Adrenal gland (tissue), 12 donors: ENCODE results near the gene SLC9C1. TPM values are rescaled to one million over a fixed set of nuclear protein-coding genes. Genes with fewer than 3 reads are reported as not detected.

Source experiments
- DNase-seq, 7 donors: peaks; one replicate each; pipeline ENCODE4 v3.0.0-alpha.2; 2019 to 2020
- H3K27ac ChIP-seq, 5 donors: fragments of 200-600 bp; sonication (generic) in 4 of 5; 1 replicate in 3 of 5; 2 replicates in 2 of 5; pipeline versions ENCODE4 v1.5.1 to v1.8.0; 2016 to 2020; ENCODE audit warnings: mild to moderate bottlenecking in 1 of 5
- H3K27me3 ChIP-seq: fragments of 200-600 bp; 2 replicates; pipeline ENCODE4 v1.8.0; 2021
- H3K36me3 ChIP-seq, 2 donors: fragments of 200-600 bp; replicated peaks in 1 of 2; 1 replicate in 1 of 2; 2 replicates in 1 of 2; pipeline versions ENCODE4 v1.5.1 to v1.8.0; 2018 to 2022
- H3K4me1 ChIP-seq, 2 donors: fragments of 200-600 bp; replicated peaks in 1 of 2; 1 replicate in 1 of 2; 2 replicates in 1 of 2; pipeline versions ENCODE4 v1.5.1 to v1.8.0; 2018 to 2021
- H3K4me3 ChIP-seq, 4 donors: fragments of 200-600 bp; sonication (generic) in 3 of 4; one replicate each; pipeline ENCODE4 v1.5.1; 2016 to 2018
- H3K9me3 ChIP-seq, 3 donors: fragments of 200-600 bp; sonication (generic) in 1 of 3; replicated peaks in 1 of 3; 1 replicate in 2 of 3; 2 replicates in 1 of 3; pipeline versions ENCODE4 v1.5.1 to v1.8.0; 2016 to 2021
- POLR2A ChIP-seq, 2 donors: fragments of 450-650 bp; IDR thresholded peaks; one replicate each; pipeline ENCODE4 v1.6.1; 2017; ENCODE audit warnings: antibody characterized with exemption in 2 of 2, mild to moderate bottlenecking in 2 of 2, moderate library complexity in 1 of 2
- WGBS, 4 donors: extraction: QIAGEN DNeasy Blood & Tissue Kit in 2 of 4; methylation state at CpG; one replicate each; pipeline versions ENCODE4 v1.1.5 to v1.1.7; 2013 to 2017; 5-methylcytosine and 5-hydroxymethylcytosine counted together
- intact Hi-C, 2 donors: fragments of 100-400 bp; cut with DNase I; formaldehyde crosslinking; loops; one replicate each; pipeline versions ENCODE4 v1.14.1 to v1.15.0; 2022 to 2023
- polyA plus RNA-seq, 3 donors: library from polyadenylated mRNA; stranded (reverse); fragments of 200-250 nt in 2 of 3; fragments of 350-450 nt in 1 of 3; fragmentation: Illumina TruSeq in 1 of 3; extraction: RNeasy Lipid Tissue Mini Kit (QIAGEN cat#74804) in 1 of 3; gene quantifications; one replicate each; pipeline ENCODE4 v1.2.3, GENCODE V29; 2013 to 2014
- total RNA-seq, 9 donors: library from RNA; depleted of rRNA in 4 of 9; stranded (reverse); fragments of >200 nt in 4 of 9; fragments of 120-200 nt in 1 of 9; fragmentation: NEBNext Ultra II Directional in 1 of 9; extraction: Animal tissue kit (Norgen Biotek cat#: 25700) in 1 of 9; gene quantifications; one replicate each; pipeline versions ENCODE4 v1.1.0 to v1.2.4, GENCODE V29; 2013 to 2023
- TF ChIP-seq, protein P1 (sequence below), 6 experiments: fragments of 450-650 bp in 4 of 6; fragments of 200-600 bp in 2 of 6; sonication (generic) in 1 of 6; IDR thresholded peaks; 1 replicate in 5 of 6; 2 replicates in 1 of 6; pipeline versions ENCODE4 v1.5.1 to v1.8.0; 2016 to 2021; ENCODE audit warnings: antibody characterized with exemption in 6 of 6, mild to moderate bottlenecking in 2 of 6, moderate library complexity in 1 of 6
- donor health status: healthy with polysubstance abuse.
- donor health status: Bipolar disorder and iron deficiency.
- donor health status: DM: yes; HTN: yes; CAD: no.
- donor health status: DM: no; HTN: no; CAD: no.
- donor health status: DM: no; HTN: no; CAD: no.
- donor health status: DM: yes; HTN: yes; CAD: no.

The SLC9C1 gene
- total and polyA plus RNA-seq, 12 donors, result 0.72 TPM; not detected in 11

DNA sequence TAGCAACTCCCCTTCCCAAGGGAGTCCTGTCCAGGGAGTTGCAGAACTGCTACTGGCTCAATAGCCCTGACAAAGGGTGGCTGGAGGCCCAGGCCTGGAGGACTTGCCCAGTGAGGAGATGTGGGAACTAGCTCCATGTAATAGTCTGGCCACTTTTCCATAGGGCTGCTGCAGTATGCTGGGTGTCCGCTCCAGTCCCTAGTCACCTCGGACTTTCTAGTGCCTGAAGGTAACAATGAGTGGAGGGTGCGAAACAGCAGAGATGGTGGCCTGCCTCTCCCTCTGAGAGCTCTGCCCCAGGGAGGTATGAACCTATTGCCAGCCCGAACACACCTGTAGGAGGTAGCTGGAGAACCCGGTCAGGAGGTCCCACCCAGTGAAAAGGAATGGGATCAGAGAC lies 119.0 kb downstream of the SLC9C1 start:
- no peak for TF ChIP-seq POLR2A (IDR thresholded peaks at IDR 0.05)
- TF ChIP-seq, protein P1, sequence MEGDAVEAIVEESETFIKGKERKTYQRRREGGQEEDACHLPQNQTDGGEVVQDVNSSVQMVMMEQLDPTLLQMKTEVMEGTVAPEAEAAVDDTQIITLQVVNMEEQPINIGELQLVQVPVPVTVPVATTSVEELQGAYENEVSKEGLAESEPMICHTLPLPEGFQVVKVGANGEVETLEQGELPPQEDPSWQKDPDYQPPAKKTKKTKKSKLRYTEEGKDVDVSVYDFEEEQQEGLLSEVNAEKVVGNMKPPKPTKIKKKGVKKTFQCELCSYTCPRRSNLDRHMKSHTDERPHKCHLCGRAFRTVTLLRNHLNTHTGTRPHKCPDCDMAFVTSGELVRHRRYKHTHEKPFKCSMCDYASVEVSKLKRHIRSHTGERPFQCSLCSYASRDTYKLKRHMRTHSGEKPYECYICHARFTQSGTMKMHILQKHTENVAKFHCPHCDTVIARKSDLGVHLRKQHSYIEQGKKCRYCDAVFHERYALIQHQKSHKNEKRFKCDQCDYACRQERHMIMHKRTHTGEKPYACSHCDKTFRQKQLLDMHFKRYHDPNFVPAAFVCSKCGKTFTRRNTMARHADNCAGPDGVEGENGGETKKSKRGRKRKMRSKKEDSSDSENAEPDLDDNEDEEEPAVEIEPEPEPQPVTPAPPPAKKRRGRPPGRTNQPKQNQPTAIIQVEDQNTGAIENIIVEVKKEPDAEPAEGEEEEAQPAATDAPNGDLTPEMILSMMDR (IDR thresholded peaks at IDR 0.05), result no peak

DNA sequence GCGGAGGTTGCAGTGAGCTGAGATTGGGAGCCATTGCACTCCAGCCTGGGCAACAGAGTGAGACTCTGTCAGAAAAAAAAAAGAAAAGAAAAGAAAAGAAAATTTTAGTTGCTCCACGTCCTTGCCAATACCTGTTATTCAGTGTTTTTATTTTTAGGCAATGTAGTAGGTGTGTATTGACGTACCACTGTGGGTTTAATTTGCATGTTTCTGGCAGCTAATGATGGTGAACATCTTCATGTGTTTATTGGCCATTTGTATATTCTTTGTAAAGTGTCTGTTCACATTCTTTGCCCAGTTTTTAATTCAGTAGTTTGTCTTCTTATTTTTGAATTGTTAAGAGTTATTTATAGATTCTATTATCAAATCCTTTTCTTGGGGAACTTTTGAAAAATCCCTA lies 122.9 kb downstream of the SLC9C1 start:
- H3K27me3 ChIP-seq, result no peaks in the 10 kb centered on the region
- TF ChIP-seq, protein P1 (IDR thresholded peaks at IDR 0.05), result no peak
- no peak for TF ChIP-seq POLR2A (IDR thresholded peaks at IDR 0.05)
- no peak overlapping the region for H3K4me3 ChIP-seq
- no peaks in the 10 kb centered on the region for H3K4me1 ChIP-seq
- H3K27ac ChIP-seq, result no peak overlapping the region
- DNase-seq, result no peak
- H3K36me3 ChIP-seq, result no peaks in the 10 kb centered on the region
- H3K9me3 ChIP-seq, result no peaks in the 10 kb centered on the region
- intact Hi-C loops, result no loop called here
- WGBS, 4 donors, result 91 to 96% (median 92%) methylated on average over 3 of the region's 3 CpGs

More for the DNA sequence above, 119.0 kb downstream of the SLC9C1 start:
- no peaks in the 10 kb centered on the region for H3K4me1 ChIP-seq
- WGBS, 4 donors, result 92 to 97% (median 94%) methylated on average over 3 to 5 of the region's 5 CpGs
- no peak overlapping the region for H3K4me3 ChIP-seq
- DNase-seq, result no peak
- H3K36me3 ChIP-seq, result no peaks in the 10 kb centered on the region
- intact Hi-C loops, result no loop called here
- no peak overlapping the region for H3K27ac ChIP-seq
- no peaks in the 10 kb centered on the region for H3K27me3 ChIP-seq
- H3K9me3 ChIP-seq, result no peaks in the 10 kb centered on the region

DNA sequence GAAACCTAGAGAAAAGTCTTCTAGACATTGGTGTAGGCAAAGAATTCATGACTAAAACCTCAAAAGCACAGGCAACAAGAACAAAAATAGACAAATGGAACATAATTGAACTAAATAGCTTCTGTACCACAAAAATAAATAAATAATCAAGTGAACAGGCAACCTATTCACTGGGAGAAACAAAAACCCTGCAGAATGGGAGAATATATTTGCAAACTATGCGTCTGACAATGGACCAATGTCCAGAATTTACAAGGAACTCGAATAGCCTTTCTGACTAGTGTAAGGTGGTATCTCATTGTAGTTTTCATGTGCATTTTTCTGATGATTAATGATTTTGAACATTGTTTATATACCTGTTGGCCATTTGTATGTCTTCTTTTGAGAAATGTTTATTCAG lies 124.0 kb downstream of the SLC9C1 start:
- H3K36me3 ChIP-seq, result no peaks in the 10 kb centered on the region
- intact Hi-C loops, result no loop called here
- no peak for DNase-seq
- H3K9me3 ChIP-seq, result no peaks in the 10 kb centered on the region
- TF ChIP-seq, protein P1 (IDR thresholded peaks at IDR 0.05), result no peak
- TF ChIP-seq POLR2A (IDR thresholded peaks at IDR 0.05), result no peak
- no peaks in the 10 kb centered on the region for H3K27me3 ChIP-seq
- H3K4me3 ChIP-seq, result no peak overlapping the region
- WGBS, 4 donors, result 85 to 93% (median 90%) methylated on average over 2 of the region's 2 CpGs
- H3K27ac ChIP-seq, result no peak overlapping the region
- H3K4me1 ChIP-seq, result no peaks in the 10 kb centered on the region

DNA sequence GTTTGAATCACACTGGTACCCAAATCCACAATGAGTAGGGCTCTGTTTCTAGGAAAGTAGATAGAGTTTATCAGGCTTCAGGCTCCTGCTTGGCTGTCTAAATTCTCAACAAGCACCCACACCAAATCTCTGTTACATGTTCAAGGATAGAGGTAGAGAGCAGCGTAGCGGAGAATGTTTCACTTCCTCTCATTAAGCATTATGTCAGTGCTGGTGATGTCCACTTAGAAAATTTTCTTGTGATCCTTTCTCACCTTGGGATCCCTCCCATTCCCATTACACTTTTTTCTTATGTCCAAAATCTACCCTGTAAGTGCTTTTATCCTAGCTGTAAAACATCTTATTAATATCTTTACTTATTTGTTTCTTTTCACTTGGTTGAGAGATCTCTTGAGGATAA lies 126.3 kb downstream of the SLC9C1 start:
- Histone ChIP-seq H3K4me1 (no peaks in the 10 kb centered on the region), H3K9me3 (no peaks in the 10 kb centered on the region), H3K4me3 (no peak overlapping the region), H3K36me3 (no peaks in the 10 kb centered on the region), H3K27me3 (no peaks in the 10 kb centered on the region), H3K27ac (no peak overlapping the region)
- WGBS, 4 donors, result 82 to 96% (median 91%) methylated on average over 2 of the region's 2 CpGs
- intact Hi-C loops, result no loop called here
- DNase-seq, result no peak
- TF ChIP-seq POLR2A (IDR thresholded peaks at IDR 0.05), result no peak
- TF ChIP-seq, protein P1 (IDR thresholded peaks at IDR 0.05), result no peak
